ENCODE measurements around the gene TGFBR3.
A peak's percentile ranks its signal among the peaks of the same experiment; 100 is the strongest.

TGFBR3 gene

DNA sequence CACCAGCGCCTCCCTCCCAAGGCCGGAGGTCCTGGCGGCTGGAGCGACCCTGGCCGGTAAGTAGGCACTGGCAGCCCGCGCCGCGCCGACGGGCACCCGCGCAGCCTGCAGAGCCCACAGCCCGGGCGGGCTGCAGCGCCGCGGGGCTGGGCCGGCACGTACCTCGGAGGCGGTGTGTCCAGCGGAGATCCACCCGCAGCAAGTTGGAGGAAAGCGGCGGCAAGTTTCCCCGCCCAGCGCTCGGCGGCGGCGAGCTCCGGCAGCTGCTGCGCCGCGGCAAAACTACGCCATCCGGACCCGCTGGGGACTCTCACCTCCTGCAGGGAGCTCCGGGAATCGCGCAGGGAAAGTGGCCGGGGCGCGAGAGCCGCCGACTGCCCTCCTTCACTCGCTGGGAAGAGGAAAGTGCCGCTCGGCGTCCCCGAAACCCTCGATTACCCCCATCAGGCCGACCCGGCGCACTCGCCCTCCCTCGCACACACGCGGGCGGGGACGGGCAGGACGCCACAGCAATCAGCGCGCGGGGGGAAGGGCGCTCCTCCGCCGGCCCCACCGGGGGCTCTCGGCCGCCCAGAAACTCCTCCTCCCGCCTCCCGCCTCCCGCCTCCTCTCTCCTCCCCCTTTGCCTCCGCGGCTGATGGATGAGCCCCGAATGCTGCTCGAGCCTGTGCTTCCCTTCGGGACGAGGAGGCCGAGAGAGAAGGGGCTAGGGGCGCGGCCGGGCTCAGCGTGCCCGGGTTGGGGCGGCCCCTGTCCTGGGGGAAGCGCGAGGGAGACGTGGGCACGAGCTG lies at the start of gene TGFBR3:
Gene TGFBR3 (minus strand): TSS at position 436 of the 791 bp plus-strand sequence. CDS start 24,620 bp downstream, outside the sequence.
- Mint-ChIP-seq H3K27me3 (ENCODE audit: low read depth, poor library complexity) (peaks cover 35% of the 10 kb centered on the region), H3K36me3 (ENCODE audit: low read depth) (peaks cover 3% of the 10 kb centered on the region), H3K9me3 (peaks cover 3% of the 10 kb centered on the region), H3K4me3 (peak within 1 kb of the TSS; percentile 97), H3K4me1 (peaks cover 25% of the 10 kb centered on the region), H3K27ac (peak within 1 kb of the TSS; percentile 64)
- peak; percentile 90 for DNase-seq
- TF ChIP-seq CTCF (IDR thresholded peaks at IDR 0.05): peak; percentile 41

DNA sequence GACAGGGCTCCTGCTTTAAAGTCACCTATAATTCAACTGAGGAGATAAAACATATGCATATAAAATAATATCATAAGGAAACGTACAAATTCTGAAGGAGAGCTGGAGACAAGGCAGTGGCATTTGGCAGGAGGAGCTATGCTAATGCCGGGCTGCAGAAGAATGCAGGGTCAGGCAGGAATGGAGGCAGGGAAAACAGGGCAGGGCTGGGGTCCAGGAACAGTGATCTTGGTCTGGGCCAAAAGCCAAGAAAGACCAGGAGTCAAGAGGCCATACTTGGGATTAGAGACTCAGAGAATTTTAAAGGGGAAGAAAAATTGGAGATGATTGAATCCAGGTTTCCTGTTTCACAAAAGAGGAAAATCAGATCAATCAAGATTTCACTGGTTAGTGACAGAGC lies 43.3 kb upstream of the TGFBR3 start:
- no peak overlapping the region for H3K27ac Mint-ChIP-seq
- no peaks in the 10 kb centered on the region for H3K27me3 Mint-ChIP-seq (ENCODE audit: low read depth, poor library complexity)
- TF ChIP-seq CTCF (IDR thresholded peaks at IDR 0.05): no peak
- DNase-seq: no peak
- no peaks in the 10 kb centered on the region for H3K9me3 Mint-ChIP-seq
- H3K36me3 Mint-ChIP-seq (ENCODE audit: low read depth): no peaks in the 10 kb centered on the region
- H3K4me1 Mint-ChIP-seq: peaks cover 6% of the 10 kb centered on the region
- no peak overlapping the region for H3K4me3 Mint-ChIP-seq

GRCh38 chr1:91928026-91928425 lies 42.1 kb upstream of the TGFBR3 start:
- DNase-seq: no peak
- Mint-ChIP-seq H3K27ac (peak overlapping the region; percentile 92), H3K4me1 (peaks cover 6% of the 10 kb centered on the region), H3K9me3 (no peaks in the 10 kb centered on the region), H3K27me3 (ENCODE audit: low read depth, poor library complexity) (no peaks in the 10 kb centered on the region), H3K4me3 (no peak overlapping the region), H3K36me3 (ENCODE audit: low read depth) (no peaks in the 10 kb centered on the region)
- TF ChIP-seq CTCF (IDR thresholded peaks at IDR 0.05): no peak

GRCh38 chr1:91925644-91926435 lies 39.9 kb upstream of the TGFBR3 start:
- H3K9me3 Mint-ChIP-seq: no peaks in the 10 kb centered on the region
- TF ChIP-seq CTCF (IDR thresholded peaks at IDR 0.05): no peak
- no peaks in the 10 kb centered on the region for H3K36me3 Mint-ChIP-seq (ENCODE audit: low read depth)

DNA sequence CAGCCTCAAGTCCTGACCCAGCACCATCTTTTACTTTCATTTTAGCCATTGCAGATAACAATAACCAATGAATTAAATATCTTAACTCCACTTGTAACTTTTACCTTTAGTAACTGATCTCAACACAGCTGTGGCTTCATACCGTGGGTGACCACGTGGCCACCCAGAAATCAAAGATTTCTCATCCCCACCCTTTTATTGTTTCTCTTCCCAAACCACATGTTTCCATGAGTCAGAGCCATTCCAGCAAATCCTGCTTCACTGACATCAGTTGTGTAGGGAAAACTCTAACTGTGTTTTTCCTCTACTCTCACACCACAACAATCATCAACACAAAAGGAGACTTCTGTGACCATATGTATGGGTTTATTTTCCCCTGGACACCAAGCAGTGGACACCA lies 38.2 kb upstream of the TGFBR3 start:
- Mint-ChIP-seq H3K9me3 (no peaks in the 10 kb centered on the region), H3K4me1 (peaks cover 2% of the 10 kb centered on the region), H3K27me3 (ENCODE audit: low read depth, poor library complexity) (peaks cover 4% of the 10 kb centered on the region), H3K36me3 (ENCODE audit: low read depth) (no peaks in the 10 kb centered on the region), H3K4me3 (no peak overlapping the region), H3K27ac (no peak overlapping the region)
- no peak for TF ChIP-seq CTCF (IDR thresholded peaks at IDR 0.05)
- no peak for DNase-seq

More at GRCh38 chr1:91925644-91926435, 39.9 kb upstream of the TGFBR3 start:
- Mint-ChIP-seq H3K4me3 (no peak overlapping the region), H3K4me1 (peaks cover 6% of the 10 kb centered on the region), H3K27ac (no peak overlapping the region), H3K27me3 (ENCODE audit: low read depth, poor library complexity) (peaks cover 4% of the 10 kb centered on the region)
- DNase-seq: no peak
